Epithelial cell of proximal tubule (primary cell): Measurements from ENCODE around the gene CRACDL. TPM values are rescaled to one million over a fixed set of nuclear protein-coding genes. Genes with fewer than 3 reads are reported as not detected.

ENCODE experiments used
- DNase-seq: peaks from one replicate; pipeline ENCODE4 v3.0.0-alpha.2; 2011; ENCODE audit warnings: low read depth
- H3K4me3 ChIP-seq: 2 replicates; pipeline ENCODE4 v1.5.1; 2011; ENCODE audit warnings: low read depth, mild to moderate bottlenecking, low read length
- total RNA-seq: library from RNA; depleted of rRNA; stranded (reverse); fragments of >200 nt; gene quantifications from 2 replicates; pipeline ENCODE4 v1.2.3, GENCODE V29; 2015
- TF ChIP-seq, protein P1 (sequence below): conservative IDR thresholded peaks from 2 replicates; pipeline ENCODE4 v1.5.1; 2012; ENCODE audit warnings: low read depth, mild to moderate bottlenecking, low read length

The CRACDL gene
- total RNA-seq, 1 donor from 2014 or later: 1.0 TPM

DNA sequence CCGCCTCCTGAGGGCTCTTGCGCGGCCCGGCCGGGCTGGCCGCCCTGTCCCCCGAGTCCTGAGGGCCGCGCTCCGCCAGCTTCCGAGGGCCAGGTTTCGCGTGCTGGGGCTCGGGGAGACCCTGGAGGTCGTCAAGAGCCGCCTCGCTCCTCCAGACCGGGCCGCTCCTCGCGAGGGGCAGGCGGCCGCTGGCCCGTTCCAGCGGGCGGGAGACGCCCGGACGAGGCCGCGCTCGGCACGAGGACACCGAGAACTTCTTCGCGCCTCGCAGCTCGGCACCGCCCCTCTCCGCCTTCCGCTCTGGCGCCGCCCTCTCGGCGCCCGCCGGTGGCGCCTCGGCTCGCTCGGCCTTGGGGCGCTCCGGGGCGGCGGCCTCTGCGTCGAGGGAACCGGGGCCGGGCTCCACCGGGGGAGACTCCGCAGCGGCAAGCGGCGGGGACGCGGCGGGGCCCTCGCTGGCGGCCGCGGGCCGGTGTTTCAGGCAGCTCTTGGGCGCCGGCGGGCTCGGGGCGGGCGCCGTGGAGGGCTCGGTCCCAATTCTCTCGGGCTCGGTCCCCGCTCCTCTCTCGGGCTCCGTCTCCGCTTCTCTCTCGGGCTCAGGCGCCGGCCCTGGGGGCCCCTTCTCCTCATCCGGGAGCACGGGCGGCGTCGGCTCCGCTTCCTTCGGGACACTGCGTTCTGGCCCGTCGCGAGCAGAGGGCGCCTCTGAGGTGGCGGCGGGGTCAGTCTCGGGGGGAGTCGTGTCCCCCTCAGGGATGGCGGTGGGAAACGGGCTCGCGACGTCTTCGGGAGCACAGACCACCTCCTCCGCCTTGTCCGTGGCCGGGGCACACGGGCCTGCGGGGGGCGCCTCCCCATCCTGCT, 113.5 kb downstream of the CRACDL start:
- no peak for DNase-seq
- TF ChIP-seq, protein P1, sequence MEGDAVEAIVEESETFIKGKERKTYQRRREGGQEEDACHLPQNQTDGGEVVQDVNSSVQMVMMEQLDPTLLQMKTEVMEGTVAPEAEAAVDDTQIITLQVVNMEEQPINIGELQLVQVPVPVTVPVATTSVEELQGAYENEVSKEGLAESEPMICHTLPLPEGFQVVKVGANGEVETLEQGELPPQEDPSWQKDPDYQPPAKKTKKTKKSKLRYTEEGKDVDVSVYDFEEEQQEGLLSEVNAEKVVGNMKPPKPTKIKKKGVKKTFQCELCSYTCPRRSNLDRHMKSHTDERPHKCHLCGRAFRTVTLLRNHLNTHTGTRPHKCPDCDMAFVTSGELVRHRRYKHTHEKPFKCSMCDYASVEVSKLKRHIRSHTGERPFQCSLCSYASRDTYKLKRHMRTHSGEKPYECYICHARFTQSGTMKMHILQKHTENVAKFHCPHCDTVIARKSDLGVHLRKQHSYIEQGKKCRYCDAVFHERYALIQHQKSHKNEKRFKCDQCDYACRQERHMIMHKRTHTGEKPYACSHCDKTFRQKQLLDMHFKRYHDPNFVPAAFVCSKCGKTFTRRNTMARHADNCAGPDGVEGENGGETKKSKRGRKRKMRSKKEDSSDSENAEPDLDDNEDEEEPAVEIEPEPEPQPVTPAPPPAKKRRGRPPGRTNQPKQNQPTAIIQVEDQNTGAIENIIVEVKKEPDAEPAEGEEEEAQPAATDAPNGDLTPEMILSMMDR: no peak
- H3K4me3 ChIP-seq: peak overlapping the region; percentile 14

DNA sequence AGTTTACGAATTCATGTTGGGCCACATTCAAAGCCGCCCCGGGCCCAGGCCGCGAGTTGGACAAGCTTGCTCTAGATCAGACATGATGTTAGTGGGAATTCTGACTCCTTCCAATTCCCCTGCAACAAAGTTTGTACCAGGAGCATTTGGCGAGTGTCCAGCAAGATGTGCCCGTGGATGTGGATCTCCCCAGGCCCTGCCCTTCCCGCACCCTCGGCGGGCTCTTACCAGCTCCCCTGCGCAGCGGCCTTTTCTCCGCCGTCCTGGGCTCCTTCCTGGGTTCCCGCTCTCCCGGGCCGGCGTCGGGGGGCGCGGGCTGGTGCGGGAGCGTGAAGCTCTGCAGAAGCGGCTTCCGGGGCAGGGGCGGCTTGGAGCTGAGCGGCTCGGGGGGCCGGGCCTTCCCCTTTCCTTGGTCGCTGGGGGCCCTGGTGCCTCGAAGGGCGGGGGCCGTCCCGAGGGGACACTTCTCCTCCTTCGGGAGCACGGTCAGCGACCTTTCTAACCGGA, 114.3 kb downstream of the CRACDL start:
- TF ChIP-seq, protein P1: no peak
- no peak overlapping the region for H3K4me3 ChIP-seq
- no peak for DNase-seq

DNA sequence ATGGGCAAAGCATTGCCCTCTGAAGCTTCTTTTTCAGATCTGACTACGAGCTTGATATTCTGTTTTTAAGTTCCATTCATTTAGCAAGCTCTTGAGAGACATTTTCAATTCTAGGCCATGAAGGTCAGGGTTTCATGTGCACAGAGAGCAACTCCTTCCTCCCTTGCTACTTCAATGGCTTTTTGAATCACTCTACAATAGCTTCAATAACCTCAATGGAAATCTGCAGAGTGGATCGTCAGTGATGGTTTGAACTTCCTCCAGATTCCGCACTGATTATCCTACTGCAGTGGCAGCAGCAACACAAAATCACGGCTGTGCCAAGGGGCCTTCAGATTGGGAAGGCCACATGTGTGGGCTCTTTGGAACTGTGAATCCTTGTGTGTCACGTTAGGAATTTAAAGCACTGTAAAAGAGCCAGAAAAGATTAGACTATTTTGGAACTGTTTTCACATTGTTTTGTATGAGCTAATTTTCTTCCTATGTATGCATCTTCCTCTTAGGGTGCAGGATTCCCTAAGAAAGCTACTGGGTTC, 116.7 kb downstream of the CRACDL start:
- TF ChIP-seq, protein P1: no peak
- no peak overlapping the region for H3K4me3 ChIP-seq
- no peak for DNase-seq

DNA sequence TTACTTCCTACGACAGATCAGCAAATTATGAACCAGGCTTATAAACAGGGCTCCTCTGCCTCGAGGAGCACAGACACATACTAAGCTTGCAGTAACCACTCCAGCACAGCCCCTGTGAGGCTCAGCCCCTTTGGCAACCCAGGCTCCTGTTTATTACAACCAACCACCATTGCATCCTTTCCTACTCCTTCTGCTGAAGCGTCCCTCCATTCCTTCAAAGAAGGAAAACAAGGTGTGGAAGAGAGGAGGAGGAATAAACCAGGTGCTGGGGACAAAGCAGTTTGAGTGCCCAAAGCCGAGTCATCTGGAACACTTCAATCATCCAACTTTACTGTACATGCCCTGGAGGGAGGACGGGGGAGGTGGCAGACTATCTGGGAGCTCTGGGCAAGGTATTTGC, 117.9 kb downstream of the CRACDL start:
- TF ChIP-seq, protein P1: no peak
- no peak overlapping the region for H3K4me3 ChIP-seq
- DNase-seq: no peak

DNA sequence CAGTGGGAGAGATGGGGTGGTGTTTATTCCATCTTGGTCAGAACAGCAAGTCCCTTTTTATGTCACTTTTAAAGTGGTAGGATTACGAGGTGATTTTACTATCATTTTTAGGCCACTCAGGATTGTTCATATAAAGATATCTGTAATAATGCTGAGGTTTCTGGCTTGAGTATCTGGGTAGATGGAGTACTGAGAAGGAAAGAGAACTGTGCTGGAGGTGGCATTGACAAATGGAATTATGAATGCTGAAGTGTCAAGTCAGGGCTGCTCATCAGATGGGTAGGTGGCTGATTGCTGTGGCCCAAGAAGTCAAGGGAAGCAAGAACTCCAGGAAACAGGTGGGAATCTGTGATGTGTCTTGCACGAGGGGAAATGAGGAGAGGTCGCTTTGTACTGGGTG, 119.7 kb downstream of the CRACDL start:
- no peak for DNase-seq
- TF ChIP-seq, protein P1: no peak
- H3K4me3 ChIP-seq: no peak overlapping the region

DNA sequence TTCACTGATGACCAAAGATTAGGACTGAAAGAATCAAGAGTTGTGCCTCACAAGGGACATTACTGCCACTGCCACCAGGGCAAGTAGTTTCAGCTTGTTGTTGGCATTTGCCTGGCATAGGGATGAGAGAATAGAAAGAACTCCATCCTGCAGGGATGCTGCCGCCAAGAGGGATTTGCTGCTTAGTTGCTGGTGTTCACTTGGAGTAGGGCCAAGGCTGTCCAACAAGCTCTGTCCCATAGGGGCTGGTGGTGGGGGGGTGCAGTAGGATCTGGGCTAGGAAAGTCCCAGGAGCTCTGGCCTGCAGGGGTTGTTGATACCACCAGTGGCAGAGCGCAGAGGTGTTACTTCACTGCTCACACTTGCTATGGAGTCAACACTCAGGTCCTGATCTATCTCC, 120.2 kb downstream of the CRACDL start:
- H3K4me3 ChIP-seq: no peak overlapping the region
- TF ChIP-seq, protein P1: no peak
- DNase-seq: no peak
